Liver (tissue), 9 donors: ENCODE data around the gene YKT6. TPM values are rescaled to one million over a fixed set of nuclear protein-coding genes. Genes with fewer than 3 reads are reported as not detected.

Source experiments
- DNase-seq: peaks from one replicate; pipeline ENCODE4 v3.0.0-alpha.2; 2017; ENCODE audit warnings: low spot score
- H3K27ac ChIP-seq, 2 donors: one replicate each; pipeline ENCODE4 v1.7.0; 2013; ENCODE audit warnings: inconsistent platforms in 2 of 2, low read length in 2 of 2, control low read depth in 1 of 2, low read depth in 1 of 2, mild to moderate bottlenecking in 1 of 2
- H3K27me3 ChIP-seq, 4 donors: one replicate each; pipeline versions ENCODE4 v1.6.1 to v1.7.0; 2013; ENCODE audit warnings: low read length in 3 of 4, inconsistent platforms in 1 of 4, mild to moderate bottlenecking in 1 of 4, moderate library complexity in 1 of 4; ENCODE audit not compliant: control insufficient read depth in 4 of 4, insufficient read depth in 4 of 4
- H3K36me3 ChIP-seq, 4 donors: one replicate each; pipeline versions ENCODE4 v1.6.1 to v1.7.0; 2013; ENCODE audit warnings: low read length in 3 of 4, mild to moderate bottlenecking in 3 of 4, low read depth in 1 of 4, moderate library complexity in 1 of 4; ENCODE audit not compliant: control insufficient read depth in 4 of 4, insufficient read depth in 3 of 4
- H3K4me1 ChIP-seq, 4 donors: one replicate each; pipeline versions ENCODE4 v1.6.1 to v1.7.0; 2013; ENCODE audit warnings: low read length in 3 of 4, mild to moderate bottlenecking in 3 of 4, moderate library complexity in 1 of 4; ENCODE audit not compliant: control insufficient read depth in 4 of 4, insufficient read depth in 4 of 4
- H3K4me3 ChIP-seq, 3 donors: one replicate each; pipeline versions ENCODE4 v1.6.1 to v1.7.0; 2013; ENCODE audit warnings: low read length in 3 of 3, control low read depth in 1 of 3, low read depth in 1 of 3, mild to moderate bottlenecking in 1 of 3
- H3K9ac ChIP-seq, 2 donors: one replicate each; pipeline ENCODE4 v1.7.0; 2013; ENCODE audit warnings: low read length in 2 of 2, mild to moderate bottlenecking in 2 of 2, moderate library complexity in 2 of 2, control low read depth in 1 of 2, low read depth in 1 of 2
- H3K9me3 ChIP-seq, 4 donors: one replicate each; pipeline versions ENCODE4 v1.6.1 to v1.7.0; 2013; ENCODE audit warnings: low read length in 3 of 4; ENCODE audit not compliant: control insufficient read depth in 4 of 4
- ATF3 ChIP-seq: IDR thresholded peaks from 2 replicates; pipeline ENCODE4 v1.6.1; 2016; ENCODE audit warnings: antibody characterized with exemption
- EGR1 ChIP-seq, 2 donors: IDR thresholded peaks; 2 replicates each; pipeline ENCODE4 v1.6.1; 2016 to 2018; ENCODE audit warnings: antibody characterized with exemption in 2 of 2, low read depth in 2 of 2
- FOXA1 ChIP-seq: IDR thresholded peaks from 2 replicates; pipeline ENCODE4 v1.6.1; 2016; ENCODE audit warnings: antibody characterized with exemption
- FOXA2 ChIP-seq: IDR thresholded peaks from 2 replicates; pipeline ENCODE4 v1.6.1; 2016; ENCODE audit warnings: antibody characterized with exemption
- HNF4G ChIP-seq: IDR thresholded peaks from 2 replicates; pipeline ENCODE4 v1.6.1; 2016; ENCODE audit warnings: antibody characterized with exemption
- JUND ChIP-seq, 2 donors: IDR thresholded peaks; 2 replicates each; pipeline ENCODE4 v1.6.1; 2016; ENCODE audit warnings: antibody characterized with exemption in 2 of 2
- MAX ChIP-seq: IDR thresholded peaks from 2 replicates; pipeline ENCODE4 v1.6.1; 2016; ENCODE audit warnings: antibody characterized with exemption
- NR2F2 ChIP-seq: IDR thresholded peaks from 2 replicates; pipeline ENCODE4 v1.6.1; 2016; ENCODE audit warnings: antibody characterized with exemption
- RAD21 ChIP-seq, 2 donors: IDR thresholded peaks; 2 replicates each; pipeline ENCODE4 v1.6.1; 2016; ENCODE audit warnings: antibody characterized with exemption in 2 of 2, mild to moderate bottlenecking in 2 of 2
- REST ChIP-seq: IDR thresholded peaks from 2 replicates; pipeline ENCODE4 v1.6.1; 2016; ENCODE audit warnings: antibody characterized with exemption, mild to moderate bottlenecking
- RXRA ChIP-seq, 2 donors: IDR thresholded peaks; 2 replicates each; pipeline ENCODE4 v1.6.1; 2017 to 2018; ENCODE audit warnings: antibody characterized with exemption in 2 of 2, mild to moderate bottlenecking in 1 of 2
- SP1 ChIP-seq: IDR thresholded peaks from 2 replicates; pipeline ENCODE4 v1.6.1; 2018; ENCODE audit warnings: antibody characterized with exemption, mild to moderate bottlenecking
- TAF1 ChIP-seq: conservative IDR thresholded peaks from 2 replicates; pipeline ENCODE4 v1.6.1; 2016; ENCODE audit warnings: antibody characterized with exemption, mild to moderate bottlenecking
- YY1 ChIP-seq: IDR thresholded peaks from 2 replicates; pipeline ENCODE4 v1.6.1; 2016; ENCODE audit warnings: antibody characterized with exemption, mild to moderate bottlenecking
- ZBTB33 ChIP-seq: IDR thresholded peaks from 2 replicates; pipeline ENCODE4 v1.6.1; 2016; ENCODE audit warnings: antibody characterized with exemption
- WGBS: extraction: QIAGEN DNeasy Blood & Tissue Kit; methylation state at CpG from one replicate; pipeline ENCODE4 v1.1.7; 2013; 5-methylcytosine and 5-hydroxymethylcytosine counted together
- polyA plus RNA-seq, 2 donors: library from polyadenylated mRNA; stranded (reverse) in 1 of 2; unstranded in 1 of 2; fragments of 200-250 nt in 1 of 2; fragments of >200 nt in 1 of 2; fragmentation: Nextera tagmentation in 1 of 2; extraction: Ambion mirVana in 1 of 2; gene quantifications; one replicate each; pipeline versions ENCODE4 v1.2.1 to v1.2.3, GENCODE V29; 2013 to 2015
- total RNA-seq, 2 donors: library from RNA; depleted of rRNA; stranded (reverse); fragments of >200 nt; gene quantifications; one replicate each; pipeline ENCODE4 v1.2.3, GENCODE V29; 2014
- TF ChIP-seq, protein P1 (sequence below): fragments of 150-350 bp; IDR thresholded peaks from 2 replicates; pipeline ENCODE4 v1.5.1; 2017; ENCODE audit warnings: improper control_type of control experiment, low read depth, low read length; ENCODE audit not compliant: missing input control
- donor health status: healthy.
- donor health status: healthy.
- donor health status: healthy.
- donor health status: healthy.
- donor health status: healthy.

YKT6 gene
- total and polyA plus RNA-seq, 4 donors, result 8.1 to 22.0 (median 21.0) TPM

DNA sequence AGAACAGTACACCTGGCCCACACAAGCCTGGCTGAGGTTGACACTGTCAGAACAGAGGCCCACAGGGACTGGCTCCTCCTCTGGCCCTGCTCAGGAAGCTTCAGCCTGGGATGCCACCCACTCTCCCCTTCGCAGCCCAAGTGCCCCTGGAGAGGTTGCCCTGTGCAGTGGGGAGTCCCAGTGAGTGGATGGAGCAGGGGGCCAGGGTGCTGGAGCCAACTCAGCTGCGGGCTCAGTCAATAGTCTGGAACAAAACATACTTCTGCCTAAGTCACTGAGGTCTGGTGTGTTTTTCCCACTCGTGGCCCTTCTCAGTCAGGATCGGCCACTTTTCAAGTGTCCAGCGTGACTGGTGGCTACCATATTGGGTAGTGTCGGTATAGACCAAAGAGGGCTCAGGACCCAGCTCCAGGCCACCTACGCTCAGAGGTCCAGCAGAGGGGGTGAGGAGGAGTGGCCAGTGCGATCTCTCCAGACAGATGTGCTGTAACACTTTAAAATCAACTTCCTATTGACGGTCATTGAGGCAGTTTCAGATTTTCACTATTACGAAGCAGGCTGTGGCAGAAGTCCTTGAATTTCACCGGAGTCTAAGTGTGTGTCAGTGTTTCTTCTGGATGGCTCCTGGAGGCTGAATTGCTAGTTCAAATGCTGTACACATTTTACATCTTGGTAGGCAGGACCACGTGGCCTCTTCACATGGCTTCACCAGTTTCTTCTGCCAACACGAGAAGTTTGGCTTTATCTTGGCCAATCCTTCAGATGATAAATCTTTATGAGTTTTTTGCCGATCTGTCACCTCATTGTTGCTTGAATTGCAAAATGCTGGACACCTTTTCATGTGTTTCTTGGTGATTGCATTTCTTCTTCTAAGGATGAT lies 10.5 kb upstream of the YKT6 start:
- no peak overlapping the region for H3K4me3 ChIP-seq
- peaks cover 0 to 10% (median 4%) of the 10 kb centered on the region in 4 donors for H3K4me1 ChIP-seq
- H3K36me3 ChIP-seq, result no peaks in the 10 kb centered on the region
- no peaks in the 10 kb centered on the region for H3K9me3 ChIP-seq
- WGBS, result 88% methylated on average over 14 of the region's 14 CpGs
- TF ChIP-seq JUND (IDR thresholded peaks at IDR 0.05), result no peak
- TF ChIP-seq, protein P1, sequence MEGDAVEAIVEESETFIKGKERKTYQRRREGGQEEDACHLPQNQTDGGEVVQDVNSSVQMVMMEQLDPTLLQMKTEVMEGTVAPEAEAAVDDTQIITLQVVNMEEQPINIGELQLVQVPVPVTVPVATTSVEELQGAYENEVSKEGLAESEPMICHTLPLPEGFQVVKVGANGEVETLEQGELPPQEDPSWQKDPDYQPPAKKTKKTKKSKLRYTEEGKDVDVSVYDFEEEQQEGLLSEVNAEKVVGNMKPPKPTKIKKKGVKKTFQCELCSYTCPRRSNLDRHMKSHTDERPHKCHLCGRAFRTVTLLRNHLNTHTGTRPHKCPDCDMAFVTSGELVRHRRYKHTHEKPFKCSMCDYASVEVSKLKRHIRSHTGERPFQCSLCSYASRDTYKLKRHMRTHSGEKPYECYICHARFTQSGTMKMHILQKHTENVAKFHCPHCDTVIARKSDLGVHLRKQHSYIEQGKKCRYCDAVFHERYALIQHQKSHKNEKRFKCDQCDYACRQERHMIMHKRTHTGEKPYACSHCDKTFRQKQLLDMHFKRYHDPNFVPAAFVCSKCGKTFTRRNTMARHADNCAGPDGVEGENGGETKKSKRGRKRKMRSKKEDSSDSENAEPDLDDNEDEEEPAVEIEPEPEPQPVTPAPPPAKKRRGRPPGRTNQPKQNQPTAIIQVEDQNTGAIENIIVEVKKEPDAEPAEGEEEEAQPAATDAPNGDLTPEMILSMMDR, result no peak
- TF ChIP-seq TAF1, result no peak
- TF ChIP-seq RXRA (IDR thresholded peaks at IDR 0.05), result no peak
- TF ChIP-seq REST, result no peak
- TF ChIP-seq ZBTB33, result no peak
- no peak for TF ChIP-seq MAX
- no peak for TF ChIP-seq HNF4G
- TF ChIP-seq FOXA1, result no peak
- no peak for TF ChIP-seq EGR1 (IDR thresholded peaks at IDR 0.05; ENCODE audit: low read depth in 2 of 2)
- no peak for TF ChIP-seq NR2F2
- no peak for TF ChIP-seq FOXA2
- no peak for TF ChIP-seq ATF3
- TF ChIP-seq RAD21 (IDR thresholded peaks at IDR 0.05), result no peak
- no peak for TF ChIP-seq YY1
- no peak for TF ChIP-seq SP1
- no peak overlapping the region for H3K27ac ChIP-seq
- H3K9ac ChIP-seq, result no peak overlapping the region
- H3K27me3 ChIP-seq, result no peaks in the 10 kb centered on the region
- no peak for DNase-seq
